CD14-positive monocyte (primary cell): Measurements from ENCODE around the gene LGR4. TPM values are rescaled to one million over a fixed set of nuclear protein-coding genes. Genes with fewer than 3 reads are reported as not detected.

ENCODE experiments used
- DNase-seq, 3 donors: peaks; one replicate each; pipeline ENCODE4 v3.0.0-alpha.2; 2011 to 2022
- H2AFZ ChIP-seq: 2 replicates; pipeline ENCODE4 v1.6.0; 2012; ENCODE audit warnings: mild to moderate bottlenecking, low read depth, low read length, inconsistent platforms; ENCODE audit not compliant: insufficient read depth, poor library complexity, severe bottlenecking
- H3K27ac ChIP-seq, 2 donors: 1 replicate in 1 of 2; 2 replicates in 1 of 2; pipeline ENCODE4 v1.5.1; 2012 to 2013; ENCODE audit warnings: low read length in 2 of 2, control low read depth in 1 of 2, inconsistent platforms in 1 of 2, low read depth in 1 of 2, mild to moderate bottlenecking in 1 of 2
- H3K27me3 ChIP-seq, 2 donors: one replicate each; pipeline versions ENCODE4 v1.6.0 to v1.6.1; 2011 to 2013; ENCODE audit warnings: low read length in 2 of 2; ENCODE audit not compliant: control insufficient read depth in 2 of 2, insufficient read depth in 2 of 2
- H3K36me3 ChIP-seq, 2 donors: replicated peaks in 1 of 2; 1 replicate in 1 of 2; 2 replicates in 1 of 2; pipeline versions ENCODE4 v1.5.1 to v1.6.1; 2012 to 2013; ENCODE audit warnings: low read length in 2 of 2, control low read depth in 1 of 2, inconsistent platforms in 1 of 2, mild to moderate bottlenecking in 1 of 2; ENCODE audit not compliant: insufficient read depth in 2 of 2, control insufficient read depth in 1 of 2
- H3K4me1 ChIP-seq, 2 donors: 1 replicate in 1 of 2; 2 replicates in 1 of 2; pipeline versions ENCODE4 v1.5.1 to v1.6.1; 2012 to 2013; ENCODE audit warnings: low read length in 2 of 2, control low read depth in 1 of 2, inconsistent platforms in 1 of 2, mild to moderate bottlenecking in 1 of 2, moderate library complexity in 1 of 2; ENCODE audit not compliant: insufficient read depth in 2 of 2, control insufficient read depth in 1 of 2
- H3K4me2 ChIP-seq: replicated peaks from 2 replicates; pipeline ENCODE3; 2012; ENCODE audit warnings: low read length, moderate library complexity, mild to moderate bottlenecking; ENCODE audit not compliant: poor library complexity, severe bottlenecking; ENCODE audit errors: extremely low read depth
- H3K4me3 ChIP-seq, 3 experiments: fragments of 200-600 bp in 1 of 3; sonication (generic) in 1 of 3; replicated peaks in 1 of 3; 1 replicate in 2 of 3; 2 replicates in 1 of 3; pipeline ENCODE4 v1.5.1; 2011 to 2013; ENCODE audit warnings: low read length in 3 of 3, mild to moderate bottlenecking in 3 of 3, control low read depth in 2 of 3, low read depth in 2 of 3, inconsistent platforms in 1 of 3, moderate library complexity in 1 of 3
- H3K79me2 ChIP-seq: 2 replicates; pipeline ENCODE4 v1.6.0; 2012; ENCODE audit warnings: mild to moderate bottlenecking, control low read depth, inconsistent platforms, low read length, moderate library complexity; ENCODE audit not compliant: insufficient read depth
- H3K9ac ChIP-seq: 2 replicates; pipeline ENCODE4 v1.6.0; 2017; ENCODE audit warnings: low read length, mild to moderate bottlenecking; ENCODE audit not compliant: insufficient read depth, poor library complexity, severe bottlenecking
- H3K9me3 ChIP-seq, 2 donors: replicated peaks in 1 of 2; 1 replicate in 1 of 2; 2 replicates in 1 of 2; pipeline versions ENCODE4 v1.5.1 to v1.6.1; 2012 to 2013; ENCODE audit warnings: low read length in 2 of 2, control low read depth in 1 of 2; ENCODE audit not compliant: control insufficient read depth in 1 of 2, insufficient read depth in 1 of 2
- H4K20me1 ChIP-seq: 2 replicates; pipeline ENCODE4 v1.6.0; 2012; ENCODE audit warnings: mild to moderate bottlenecking, low read length, control low read depth, moderate library complexity; ENCODE audit not compliant: insufficient read depth
- H3K27ac Mint-ChIP-seq, 7 donors: one replicate each; pipeline ENCODE4 v1.8.0; 2020; ENCODE audit warnings: mild to moderate bottlenecking in 7 of 7, mixed read lengths in 7 of 7, moderate library complexity in 6 of 7, inconsistent platforms in 2 of 7
- H3K27me3 Mint-ChIP-seq, 3 donors: one replicate each; pipeline ENCODE4 v1.8.0; 2021 to 2022; ENCODE audit warnings: low read depth in 3 of 3, mild to moderate bottlenecking in 3 of 3, mixed read lengths in 3 of 3, moderate library complexity in 3 of 3, inconsistent platforms in 1 of 3
- H3K36me3 Mint-ChIP-seq, 2 donors: one replicate each; pipeline ENCODE4 v1.8.0; 2020; ENCODE audit warnings: mixed read lengths in 2 of 2, inconsistent platforms in 1 of 2, mild to moderate bottlenecking in 1 of 2
- H3K4me1 Mint-ChIP-seq: one replicate; pipeline ENCODE4 v1.8.0; 2020; ENCODE audit warnings: mild to moderate bottlenecking, mixed read lengths
- H3K4me3 Mint-ChIP-seq, 2 donors: one replicate each; pipeline ENCODE4 v1.8.0; 2020; ENCODE audit warnings: mild to moderate bottlenecking in 2 of 2, mixed read lengths in 2 of 2, moderate library complexity in 1 of 2
- H3K9me3 Mint-ChIP-seq, 7 donors: one replicate each; pipeline ENCODE4 v1.8.0; 2020 to 2022; ENCODE audit warnings: mixed read lengths in 7 of 7, mild to moderate bottlenecking in 6 of 7, moderate library complexity in 6 of 7, inconsistent platforms in 2 of 7
- CTCF ChIP-seq: fragments of 200-600 bp; IDR thresholded peaks from one replicate; pipeline ENCODE4 v1.8.0; 2022; ENCODE audit warnings: antibody characterized with exemption, mild to moderate bottlenecking
- WGBS: methylation state at CpG from one replicate; pipeline ENCODE4 v1.1.5; 2013; ENCODE audit warnings: missing lambda C conversion rate; ENCODE audit not compliant: insufficient coverage; 5-methylcytosine and 5-hydroxymethylcytosine counted together
- intact Hi-C, 2 donors: fragments of 100-400 bp; cut with micrococcal nuclease; formaldehyde crosslinking; loops; one replicate each; pipeline versions ENCODE4 v1.15.0 to v1.15.1; 2023
- polyA plus RNA-seq, 3 donors: library from polyadenylated mRNA; depleted of rRNA in 1 of 3; unstranded in 2 of 3; stranded (reverse) in 1 of 3; fragments of 300-500 nt in 2 of 3; fragments of >200 nt in 1 of 3; fragmentation: Illumina TruSeq in 2 of 3; gene quantifications; 1 replicate in 2 of 3; 2 replicates in 1 of 3; pipeline ENCODE4 v1.2.3, GENCODE V29; 2012 to 2021

The LGR4 gene
- polyA plus RNA-seq, 3 donors, result 0.67 to 0.92 (median 0.72) TPM

GRCh38 chr11:27489092-27489491, 16.5 kb upstream of the LGR4 start:
- peaks cover 22 to 31% of the 10 kb centered on the region in 2 donors for H3K36me3 Mint-ChIP-seq
- H3K27ac Mint-ChIP-seq, result peak overlapping the region in 1 of 7 donors; percentile 6
- no peaks in the 10 kb centered on the region for H3K9me3 ChIP-seq
- H3K27me3 ChIP-seq, result no peaks in the 10 kb centered on the region
- H3K36me3 ChIP-seq, result peaks cover 30 to 40% of the 10 kb centered on the region in 2 donors
- no peaks in the 10 kb centered on the region for H3K79me2 ChIP-seq
- H3K4me1 Mint-ChIP-seq, result no peaks in the 10 kb centered on the region
- peaks cover 0 to 1% (median 0%) of the 10 kb centered on the region in 3 donors for H3K27me3 Mint-ChIP-seq
- TF ChIP-seq CTCF, result no peak
- H3K4me3 Mint-ChIP-seq, result no peak overlapping the region
- H3K27ac ChIP-seq, result no peak overlapping the region
- DNase-seq, result no peak
- H3K9me3 Mint-ChIP-seq, result peaks cover 0 to 2% (median 0%) of the 10 kb centered on the region in 7 donors
- WGBS, result 95% methylated on average over 2 of the region's 5 CpGs
- no peak overlapping the region for H2AFZ ChIP-seq
- intact Hi-C loops, result loop anchor here (5.0 to 10.0 kb wide), 4 partner anchors 124 to 1204 kb away; partner anchors contain the start of gene CCDC34 (in 1 of the 2)
- no peaks in the 10 kb centered on the region for H3K4me1 ChIP-seq
- no peaks in the 10 kb centered on the region for H4K20me1 ChIP-seq
- no peak overlapping the region for H3K4me3 ChIP-seq
- no peak overlapping the region for H3K9ac ChIP-seq
- no peak overlapping the region for H3K4me2 ChIP-seq

- 76% methylated on average over 5 of the region's 6 CpGs for WGBS
- Histone ChIP-seq H3K27me3 (no peaks in the 10 kb centered on the region), H3K79me2 (no peaks in the 10 kb centered on the region), H3K4me2 (no peak overlapping the region), H3K4me3 (no peak overlapping the region), H2AFZ (no peak overlapping the region), H3K36me3 (peaks cover 18 to 26% of the 10 kb centered on the region in 2 donors), H4K20me1 (no peaks in the 10 kb centered on the region), H3K9ac (no peak overlapping the region), H3K9me3 (no peaks in the 10 kb centered on the region), H3K4me1 (no peaks in the 10 kb centered on the region), H3K27ac (no peak overlapping the region)
- no peak for DNase-seq
- intact Hi-C loops, result loop anchor here (5.0 to 10.0 kb wide), 4 partner anchors 123 to 1203 kb away; partner anchors contain the start of gene CCDC34 (in 1 of the 2)
- no peak overlapping the region for H3K4me3 Mint-ChIP-seq
- peaks cover 16 to 23% of the 10 kb centered on the region in 2 donors for H3K36me3 Mint-ChIP-seq
- H3K9me3 Mint-ChIP-seq, result peaks cover 0 to 2% (median 0%) of the 10 kb centered on the region in 7 donors
- H3K4me1 Mint-ChIP-seq, result no peaks in the 10 kb centered on the region
- TF ChIP-seq CTCF, result no peak
- H3K27ac Mint-ChIP-seq, result no peak overlapping the region
- peaks cover 0 to 1% (median 0%) of the 10 kb centered on the region in 3 donors for H3K27me3 Mint-ChIP-seq
Observed at GRCh38 chr11:27487706-27488105, 15.1 kb upstream of the LGR4 start.
